Stimulated activated CD4-positive, alpha-beta T cell treated with anti-CD3 and anti-CD28 coated beads, Interleukin-15, amount 100 ng/mL, for 1 hour (primary cell): ENCODE measurements around the gene RPEL1.
A peak's percentile ranks its signal among the peaks of the same experiment; 100 is the strongest.

Source experiments
- DNase-seq, 2 donors: peaks; one replicate each; pipeline ENCODE4 v3.0.0-alpha.2; 2020; ENCODE audit warnings: low read depth in 1 of 2, low spot score in 1 of 2

RPEL1 gene

DNA sequence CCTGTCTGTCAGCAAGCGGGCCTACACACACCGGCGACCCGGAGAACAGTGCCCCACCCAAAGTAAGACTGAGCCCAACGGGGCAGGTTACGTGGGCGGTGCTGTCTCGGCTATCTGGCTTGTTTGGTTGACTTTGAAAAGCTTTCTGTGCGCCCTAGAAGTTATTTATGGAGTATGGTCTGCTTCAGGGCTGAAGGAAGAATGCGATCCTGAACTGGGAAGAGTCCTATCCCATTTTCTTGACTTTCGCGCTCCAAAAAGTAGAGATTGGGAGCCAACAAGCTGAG is 32.8 kb downstream of the RPEL1 start:
- DNase-seq: no peak

DNA sequence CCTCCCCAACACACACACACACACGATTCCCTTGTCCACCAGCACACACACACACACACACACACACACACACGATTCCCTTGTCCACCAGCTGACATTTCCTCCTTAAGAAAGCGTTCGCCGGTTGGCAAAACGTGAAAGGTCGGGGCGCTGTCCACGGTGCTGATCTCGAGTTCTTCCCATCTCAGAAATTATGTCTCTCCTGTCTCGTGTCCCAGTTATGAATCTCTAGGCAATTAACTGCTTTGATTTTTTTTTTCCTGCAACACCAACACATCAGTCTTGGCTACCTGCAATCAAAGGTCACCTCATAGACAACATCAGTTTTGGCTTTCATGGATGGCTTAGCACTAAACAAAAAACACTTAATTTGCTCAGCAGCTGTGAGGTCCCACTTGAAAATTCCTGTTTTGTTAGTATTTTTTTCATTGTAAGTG is 33.2 kb downstream of the RPEL1 start:
- peak in 1 of 2 donors; percentile 26 for DNase-seq

DNA sequence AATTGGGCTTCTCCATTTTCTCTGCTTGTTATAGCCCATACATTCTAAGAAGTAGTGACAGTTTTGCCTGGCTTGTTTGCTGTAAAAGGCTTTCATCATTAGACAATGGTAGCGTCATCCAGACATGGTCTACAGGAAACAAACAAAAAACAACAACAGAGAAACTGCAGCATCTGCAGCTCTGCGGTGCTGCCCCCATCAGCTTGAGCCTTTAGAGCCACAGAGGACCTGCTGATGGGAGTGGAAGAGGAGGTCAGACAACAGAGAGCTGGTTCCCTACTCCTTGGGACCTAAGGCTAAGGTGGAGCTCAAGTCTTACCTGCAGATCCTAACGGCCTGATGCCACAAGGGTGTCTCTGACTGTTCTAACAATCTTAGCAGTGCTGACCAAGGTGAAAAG is 34.3 kb downstream of the RPEL1 start:
- no peak for DNase-seq

DNA sequence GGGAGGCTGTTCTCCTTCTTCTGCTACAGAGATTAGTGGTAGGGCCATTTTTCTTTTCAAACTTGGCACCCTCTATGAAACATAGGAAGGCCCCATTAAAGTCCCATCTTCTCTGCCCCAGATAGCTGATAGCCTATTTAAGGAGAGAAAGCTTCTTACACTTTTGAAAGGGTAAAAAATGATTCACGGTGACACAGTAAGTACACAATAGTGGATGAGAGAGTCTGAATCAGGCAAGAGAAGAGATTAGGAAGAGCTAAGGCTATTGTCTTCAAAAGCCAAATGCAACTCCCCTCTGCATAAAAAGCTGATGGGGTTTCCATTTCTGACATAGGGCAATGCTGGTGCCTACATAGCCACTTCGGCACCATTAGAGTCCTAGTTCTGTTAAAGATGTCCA is 34.8 kb downstream of the RPEL1 start:
- no peak for DNase-seq

DNA sequence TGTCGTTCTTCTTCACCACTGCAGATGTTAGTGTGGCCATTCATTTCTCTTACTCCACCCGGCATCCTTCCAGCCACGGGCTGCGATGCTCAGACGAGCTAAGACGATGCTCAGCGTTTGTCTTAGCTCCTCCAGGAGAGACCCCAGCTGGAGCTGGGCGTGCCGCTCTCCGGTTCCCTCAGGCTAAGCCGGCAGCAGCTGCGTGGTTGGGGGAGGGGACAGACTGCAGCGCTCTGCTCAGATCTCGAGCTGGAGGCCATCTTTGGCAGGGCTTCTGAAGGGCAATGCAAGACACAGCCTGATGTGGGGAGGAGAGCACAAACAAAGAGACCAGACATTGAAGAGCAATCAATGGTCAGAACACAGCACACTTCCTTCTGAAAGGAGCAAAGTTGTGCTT is 36.1 kb downstream of the RPEL1 start:
- DNase-seq: no peak

DNA sequence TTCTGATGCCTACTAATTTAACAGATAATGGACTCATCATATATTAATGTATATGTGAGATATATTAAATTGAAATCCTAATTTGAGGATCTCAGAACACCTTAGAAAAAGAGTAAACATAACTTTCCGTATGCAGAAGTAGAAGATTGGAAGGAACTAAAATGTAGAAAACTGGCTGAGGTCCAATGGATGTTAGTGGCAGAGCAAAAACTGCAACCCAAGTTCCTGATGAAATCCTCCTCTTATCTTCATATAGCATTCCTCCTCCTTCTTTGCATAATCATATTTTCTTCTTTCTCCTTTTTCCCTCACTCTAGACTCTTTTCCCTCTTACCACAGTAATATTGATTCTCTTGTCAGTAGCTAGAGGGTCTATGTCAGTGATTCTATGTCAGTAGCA is 37.3 kb downstream of the RPEL1 start:
- no peak for DNase-seq

DNA sequence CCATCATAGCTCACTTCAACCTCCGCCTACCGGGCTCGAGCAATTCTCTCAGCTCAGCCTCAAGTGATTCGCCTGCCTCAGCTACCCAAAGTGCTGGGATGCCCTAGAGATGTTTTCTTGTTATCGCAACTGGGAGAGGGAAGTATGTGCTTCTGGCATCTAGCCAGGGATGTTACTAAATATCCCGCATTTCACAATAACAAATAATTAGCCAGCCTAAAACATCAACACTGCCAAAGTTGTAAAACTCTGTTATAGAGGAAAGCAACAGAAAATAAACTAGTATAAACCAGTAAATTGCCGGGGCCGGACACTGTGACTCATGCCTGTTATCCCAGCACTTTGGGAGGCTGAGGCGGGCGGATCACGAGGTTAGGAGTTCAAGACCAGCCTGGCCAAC is 38.5 kb downstream of the RPEL1 start:
- no peak for DNase-seq

DNA sequence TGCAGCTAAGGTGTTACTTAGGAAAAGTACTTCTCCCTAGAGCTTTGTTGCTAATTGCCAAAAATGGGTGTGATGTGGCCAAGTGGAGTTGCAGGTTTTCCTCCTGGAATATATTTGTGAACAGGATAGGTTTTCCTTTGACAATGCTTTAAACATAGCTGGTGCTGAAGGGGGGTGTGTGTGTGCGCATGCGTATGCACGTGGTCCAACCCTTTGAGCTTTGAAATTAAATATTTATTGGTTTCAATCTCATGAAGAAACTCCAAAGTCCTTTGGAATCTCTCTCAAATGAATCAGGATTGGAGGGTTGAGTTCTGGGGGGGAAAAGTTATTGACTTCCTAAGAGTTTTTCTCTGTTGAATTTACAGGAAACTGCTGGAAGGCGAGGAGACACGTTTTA is 42.3 kb downstream of the RPEL1 start:
- no peak for DNase-seq

DNA sequence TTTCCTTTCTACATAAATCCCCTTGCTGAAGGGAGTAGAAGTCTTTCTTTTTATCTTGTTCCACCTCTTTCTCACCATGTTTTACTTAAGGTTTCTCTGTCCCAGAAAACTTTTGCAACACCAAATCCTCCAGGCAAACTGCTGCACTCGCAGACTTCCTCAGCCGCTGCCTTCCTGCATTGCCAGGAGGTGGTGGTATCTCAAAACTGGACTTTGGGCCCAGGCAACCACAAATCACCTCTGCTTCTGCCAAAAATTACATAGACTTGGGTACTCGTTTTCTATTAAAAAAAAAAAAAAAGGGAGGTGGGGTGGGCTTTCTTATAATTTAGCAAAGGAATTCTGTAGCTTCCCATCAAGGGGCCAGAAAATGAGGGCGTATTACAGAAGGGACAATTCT is 45.9 kb downstream of the RPEL1 start:
- no peak for DNase-seq

DNA sequence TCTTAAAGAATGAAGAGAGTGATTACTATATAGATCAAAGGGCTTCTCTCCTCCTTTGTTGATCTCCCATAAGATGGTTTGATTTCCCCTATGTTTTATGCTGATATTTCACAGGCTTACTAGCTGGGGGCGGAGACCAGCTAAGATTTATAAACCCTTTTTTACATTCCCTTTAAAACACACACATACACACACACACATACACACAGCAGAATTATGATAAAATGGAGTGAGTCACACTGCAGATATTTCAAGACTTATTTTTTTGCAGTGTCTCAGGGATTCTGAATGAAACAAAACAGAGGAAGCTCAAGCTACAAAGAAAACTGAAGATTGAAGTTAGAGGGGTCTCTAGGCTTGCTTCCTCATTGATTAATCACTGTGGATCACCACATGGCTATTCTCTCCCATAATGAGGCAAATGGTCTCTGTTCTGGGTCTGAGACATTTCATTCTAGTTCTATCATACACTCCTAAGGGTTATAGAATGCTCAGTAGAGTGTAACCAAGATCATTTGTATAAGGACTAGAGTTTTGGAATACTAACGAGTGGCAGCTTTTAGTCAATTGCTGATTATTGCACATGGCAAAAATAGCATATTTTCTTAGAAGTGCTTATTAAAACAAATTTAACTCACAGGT is 49.8 kb downstream of the RPEL1 start:
- no peak for DNase-seq
